ENCODE data around the gene TNIK. TPM values are rescaled to one million over a fixed set of nuclear protein-coding genes. Genes with fewer than 3 reads are reported as not detected.

TNIK gene
- total RNA-seq, 4 donors from 2014 or later, result 1.5 to 20.3 (median 7.7) TPM

- H3K27me3 ChIP-seq, result no peaks in the 10 kb centered on the region
- DNase-seq, result no peak
- H3K4me3 ChIP-seq, result no peak overlapping the region
- H3K27ac ChIP-seq, result no peak overlapping the region
- intact Hi-C loops (cut with DNase I; ENCODE audit: low total_unique reads), result no loop called here
- no peak for TF ChIP-seq CTCF (IDR thresholded peaks at IDR 0.05)
- TF ChIP-seq POLR2A (IDR thresholded peaks at IDR 0.05), result no peak
- H3K36me3 ChIP-seq, result no peaks in the 10 kb centered on the region
- no peaks in the 10 kb centered on the region for H3K9me3 ChIP-seq
- H3K4me1 ChIP-seq, result no peaks in the 10 kb centered on the region
Measured at GRCh38 chr3:171150945-171151344, 309.3 kb downstream of the TNIK start.

GRCh38 chr3:171149526-171150116 is 310.6 kb downstream of the TNIK start:
- H3K27ac ChIP-seq, result no peak overlapping the region
- H3K4me1 ChIP-seq, result no peaks in the 10 kb centered on the region
- H3K27me3 ChIP-seq, result no peaks in the 10 kb centered on the region
- TF ChIP-seq POLR2A (IDR thresholded peaks at IDR 0.05) (no peak), CTCF (IDR thresholded peaks at IDR 0.05) (no peak)
- intact Hi-C loops (cut with DNase I; ENCODE audit: low total_unique reads), result no loop called here
- H3K4me3 ChIP-seq, result no peak overlapping the region
- DNase-seq, result no peak
- no peaks in the 10 kb centered on the region for H3K36me3 ChIP-seq
- H3K9me3 ChIP-seq, result no peaks in the 10 kb centered on the region

- DNase-seq, result no peak
- Histone ChIP-seq H3K4me3 (no peak overlapping the region), H3K4me1 (no peaks in the 10 kb centered on the region), H3K27ac (no peak overlapping the region), H3K27me3 (no peaks in the 10 kb centered on the region), H3K36me3 (no peaks in the 10 kb centered on the region), H3K9me3 (no peaks in the 10 kb centered on the region)
- TF ChIP-seq POLR2A (IDR thresholded peaks at IDR 0.05) (no peak), CTCF (IDR thresholded peaks at IDR 0.05) (no peak)
- intact Hi-C loops (cut with DNase I; ENCODE audit: low total_unique reads), result no loop called here
Measured at GRCh38 chr3:171145798-171146197, 314.4 kb downstream of the TNIK start.

GRCh38 chr3:171142985-171143384 is 317.2 kb downstream of the TNIK start:
- no peak overlapping the region for H3K4me3 ChIP-seq
- H3K27me3 ChIP-seq, result no peaks in the 10 kb centered on the region
- H3K27ac ChIP-seq, result no peak overlapping the region
- intact Hi-C loops (cut with DNase I; ENCODE audit: low total_unique reads), result no loop called here
- no peak for TF ChIP-seq CTCF (IDR thresholded peaks at IDR 0.05)
- no peaks in the 10 kb centered on the region for H3K36me3 ChIP-seq
- no peak for DNase-seq
- H3K9me3 ChIP-seq, result no peaks in the 10 kb centered on the region
- no peaks in the 10 kb centered on the region for H3K4me1 ChIP-seq

- Histone ChIP-seq H3K4me1 (no peaks in the 10 kb centered on the region), H3K4me3 (no peak overlapping the region), H3K27ac (no peak overlapping the region), H3K36me3 (no peaks in the 10 kb centered on the region), H3K9me3 (no peaks in the 10 kb centered on the region), H3K27me3 (no peaks in the 10 kb centered on the region)
- no peak for DNase-seq
- intact Hi-C loops (cut with DNase I; ENCODE audit: low total_unique reads), result no loop called here
- no peak for TF ChIP-seq POLR2A (IDR thresholded peaks at IDR 0.05)
- TF ChIP-seq CTCF (IDR thresholded peaks at IDR 0.05), result no peak
Measured at GRCh38 chr3:171140246-171140645, 320.0 kb downstream of the TNIK start.

Measured in uterus (tissue), 4 donors.